Measurements from ENCODE around the gene GSTA4. TPM values are rescaled to one million over a fixed set of nuclear protein-coding genes. Genes with fewer than 3 reads are reported as not detected.
A peak's percentile ranks its signal among the peaks of the same experiment; 100 is the strongest.

Gene GSTA4
- total and polyA plus RNA-seq, 2 of the 13 experiments (the other 11 are each of a cell fraction or from before 2014, with no cell fraction given), result 34.1 to 53.6 TPM

DNA sequence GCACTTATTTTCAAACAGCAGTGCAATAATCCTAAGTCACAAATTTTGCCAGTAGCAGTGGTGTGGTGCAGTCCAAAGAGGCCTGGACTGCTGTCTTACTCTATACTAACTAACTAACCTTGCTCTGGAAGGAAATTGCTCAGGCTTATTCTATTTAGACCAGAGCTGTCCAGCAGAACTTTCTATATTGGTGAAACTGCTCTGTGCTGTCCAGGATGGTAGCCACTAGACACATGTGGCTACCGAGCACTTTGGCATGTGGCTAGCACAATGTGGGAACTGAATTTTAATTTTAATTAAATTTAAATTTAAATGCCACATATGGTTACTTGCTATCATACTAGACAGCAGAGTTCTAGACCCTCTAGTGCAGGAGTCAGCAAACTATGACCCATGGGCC, 43.1 kb upstream of the GSTA4 start:
- no TSS peak for BruUV-seq (replicated peaks)
- DNase-seq (ENCODE audit: low spot score) (no peak), ATAC-seq (no peak), FAIRE-seq (no peak)
- in situ Hi-C loops (cut with HindIII; ENCODE audit: extremely low pct_ligation_motif_present, low pct_unique_long_range_greater_than_20kb) (no loop called here), intact Hi-C loops (cut with micrococcal nuclease; ENCODE audit: unreplicated experiment) (no loop called here)
- TF ChIP-seq, protein P1, sequence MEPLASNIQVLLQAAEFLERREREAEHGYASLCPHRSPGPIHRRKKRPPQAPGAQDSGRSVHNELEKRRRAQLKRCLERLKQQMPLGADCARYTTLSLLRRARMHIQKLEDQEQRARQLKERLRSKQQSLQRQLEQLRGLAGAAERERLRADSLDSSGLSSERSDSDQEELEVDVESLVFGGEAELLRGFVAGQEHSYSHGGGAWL (CRISPR knock-in tag; IDR thresholded peaks at IDR 0.05), result no peak
- no peak for TF ChIP-seq RBM22 (optimal IDR thresholded peaks at IDR 0.05; ENCODE audit: low read length)
- TF ChIP-seq NR2F2 (IDR thresholded peaks at IDR 0.05; ENCODE audit: borderline replicate concordance, low read depth), result no peak
- no peak for TF ChIP-seq JDP2 (CRISPR knock-in tag; IDR thresholded peaks at IDR 0.05; ENCODE audit: borderline replicate concordance)
- no peak for TF ChIP-seq ZNF33A (CRISPR knock-in tag; IDR thresholded peaks at IDR 0.05; ENCODE audit: borderline replicate concordance)
- TF ChIP-seq SATB2 (CRISPR knock-in tag; IDR thresholded peaks at IDR 0.05), result no peak
- no peak for TF ChIP-seq ZNF775 (CRISPR knock-in tag; IDR thresholded peaks at IDR 0.05; ENCODE audit: borderline replicate concordance)
- 100% methylated on average over 1 of the region's 1 CpG for WGBS (ENCODE audit: low lambda C conversion rate)
- ChIA-PET POLR2A (no interaction called here), CTCF (ENCODE audit: low intra/inter-chr PET ratio, low total read pairs) (no interaction called here)
- no peaks in the 10 kb centered on the region for H3K9me3 ChIP-seq (ENCODE audit: low read length)
- H3K36me3 ChIP-seq (replicated peaks in 1 of 2; ENCODE audit: control insufficient read depth in 1 of 2, insufficient read depth in 2 of 2, low read length in 2 of 2), result peaks cover 27 to 58% of the 10 kb centered on the region in 2 experiments
- no peak overlapping the region for H3K4me3 ChIP-seq (replicated peaks in 1 of 3; ENCODE audit: insufficient read depth in 1 of 3, low read depth in 2 of 3, low read length in 3 of 3)
- no peaks in the 10 kb centered on the region for H3K27me3 ChIP-seq (ENCODE audit: control insufficient read depth in 1 of 2, insufficient read depth in 2 of 2, low read length in 2 of 2)
- H3K4me1 ChIP-seq (ENCODE audit: insufficient read depth, low read length), result no peaks in the 10 kb centered on the region
- no peak overlapping the region for H3K9ac ChIP-seq (ENCODE audit: insufficient read depth, low read depth, low read length)
- no peaks in the 10 kb centered on the region for H4K20me1 ChIP-seq (ENCODE audit: insufficient read depth, low read length)
- no peak overlapping the region for H3K27ac ChIP-seq (ENCODE audit: extremely low read length, insufficient read depth, low read length)
- no peaks in the 10 kb centered on the region for H3K79me2 ChIP-seq (ENCODE audit: insufficient read depth, low read length)
- H2AFZ ChIP-seq (ENCODE audit: low read length), result no peak overlapping the region
- no peak overlapping the region for H3K4me2 ChIP-seq (ENCODE audit: low read depth, low read length)

DNA sequence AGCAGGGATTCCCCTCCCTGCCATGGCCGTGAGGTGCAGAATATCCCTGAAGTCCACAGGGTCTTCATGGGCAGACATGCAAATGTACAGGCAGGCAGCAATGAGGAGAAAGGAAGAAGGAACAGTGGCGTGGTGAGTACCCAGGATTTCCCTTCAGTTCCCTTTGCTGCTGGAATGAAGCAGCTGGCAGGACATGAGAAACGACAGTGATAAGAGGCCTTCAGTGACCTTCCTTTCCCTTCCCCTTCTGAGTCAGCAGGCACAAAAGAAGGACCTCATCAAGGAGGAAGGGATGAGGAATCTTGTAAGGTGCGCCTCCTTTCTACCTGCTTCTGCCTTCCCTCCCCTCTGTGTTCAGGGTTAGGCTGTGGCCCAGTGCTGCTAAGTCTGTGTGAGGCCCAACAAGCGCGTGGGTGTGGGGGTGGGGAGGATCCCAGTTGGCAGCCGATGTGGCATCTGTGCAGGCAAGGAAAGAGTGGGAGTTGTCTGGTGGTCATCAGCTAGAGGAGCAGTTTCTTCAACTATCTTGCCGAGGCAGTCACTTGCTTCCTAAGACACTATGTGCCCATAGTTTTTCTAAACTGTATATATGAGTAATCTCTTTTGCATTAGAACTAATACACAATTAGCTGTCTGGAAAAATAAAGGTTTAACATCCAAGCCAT, 40.6 kb upstream of the GSTA4 start:
- Histone ChIP-seq H4K20me1 (ENCODE audit: insufficient read depth, low read length) (no peaks in the 10 kb centered on the region), H3K27ac (ENCODE audit: extremely low read length, insufficient read depth, low read length) (no peak overlapping the region), H3K4me1 (ENCODE audit: insufficient read depth, low read length) (no peaks in the 10 kb centered on the region), H3K79me2 (ENCODE audit: insufficient read depth, low read length) (no peaks in the 10 kb centered on the region), H3K27me3 (ENCODE audit: control insufficient read depth in 1 of 2, insufficient read depth in 2 of 2, low read length in 2 of 2) (no peaks in the 10 kb centered on the region), H3K9me3 (ENCODE audit: low read length) (no peaks in the 10 kb centered on the region), H3K4me2 (ENCODE audit: low read depth, low read length) (no peak overlapping the region), H2AFZ (ENCODE audit: low read length) (no peak overlapping the region), H3K36me3 (replicated peaks in 1 of 2; ENCODE audit: control insufficient read depth in 1 of 2, insufficient read depth in 2 of 2, low read length in 2 of 2) (peaks cover 28 to 67% of the 10 kb centered on the region in 2 experiments), H3K9ac (ENCODE audit: insufficient read depth, low read depth, low read length) (no peak overlapping the region), H3K4me3 (replicated peaks in 1 of 3; ENCODE audit: insufficient read depth in 1 of 3, low read depth in 2 of 3, low read length in 3 of 3) (no peak overlapping the region)
- TF ChIP-seq, protein P2, sequence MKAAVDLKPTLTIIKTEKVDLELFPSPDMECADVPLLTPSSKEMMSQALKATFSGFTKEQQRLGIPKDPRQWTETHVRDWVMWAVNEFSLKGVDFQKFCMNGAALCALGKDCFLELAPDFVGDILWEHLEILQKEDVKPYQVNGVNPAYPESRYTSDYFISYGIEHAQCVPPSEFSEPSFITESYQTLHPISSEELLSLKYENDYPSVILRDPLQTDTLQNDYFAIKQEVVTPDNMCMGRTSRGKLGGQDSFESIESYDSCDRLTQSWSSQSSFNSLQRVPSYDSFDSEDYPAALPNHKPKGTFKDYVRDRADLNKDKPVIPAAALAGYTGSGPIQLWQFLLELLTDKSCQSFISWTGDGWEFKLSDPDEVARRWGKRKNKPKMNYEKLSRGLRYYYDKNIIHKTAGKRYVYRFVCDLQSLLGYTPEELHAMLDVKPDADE (CRISPR knock-in tag; IDR thresholded peaks at IDR 0.05), result no peak
- TF ChIP-seq ZNF10 (CRISPR knock-in tag; IDR thresholded peaks at IDR 0.05; ENCODE audit: borderline replicate concordance, low read depth) (no peak), ATF7 (IDR thresholded peaks at IDR 0.05) (0 out of 2 replicates have a peak, but pooled peaks have one; percentile 29), ATF7 (CRISPR knock-in tag; IDR thresholded peaks at IDR 0.05) (no peak), RBM22 (optimal IDR thresholded peaks at IDR 0.05; ENCODE audit: low read length) (peak; percentile 31), GZF1 (CRISPR knock-in tag; IDR thresholded peaks at IDR 0.05) (no peak)
- WGBS (ENCODE audit: low lambda C conversion rate), result 95% methylated on average over 8 of the region's 8 CpGs
- ChIA-PET POLR2A (no interaction called here), CTCF (ENCODE audit: low intra/inter-chr PET ratio, low total read pairs) (no interaction called here)
- BruUV-seq (replicated peaks), result no TSS peak
- intact Hi-C loops (cut with micrococcal nuclease; ENCODE audit: unreplicated experiment), result no loop called here
- ATAC-seq (no peak), FAIRE-seq (no peak), DNase-seq (ENCODE audit: low spot score) (no peak)
- in situ Hi-C loops (cut with HindIII; ENCODE audit: extremely low pct_ligation_motif_present, low pct_unique_long_range_greater_than_20kb), result no loop called here
